ENCODE measurements around the gene MTERF1. TPM values are rescaled to one million over a fixed set of nuclear protein-coding genes. Genes with fewer than 3 reads are reported as not detected.
"Not testable (repeated sequence)": the region's sequence is repeated elsewhere in the genome, so short reads cannot be mapped to it uniquely, and the experiment has no call there.

The MTERF1 gene
- total RNA-seq, 1 donor from 2014 or later, result 8.1 TPM

DNA sequence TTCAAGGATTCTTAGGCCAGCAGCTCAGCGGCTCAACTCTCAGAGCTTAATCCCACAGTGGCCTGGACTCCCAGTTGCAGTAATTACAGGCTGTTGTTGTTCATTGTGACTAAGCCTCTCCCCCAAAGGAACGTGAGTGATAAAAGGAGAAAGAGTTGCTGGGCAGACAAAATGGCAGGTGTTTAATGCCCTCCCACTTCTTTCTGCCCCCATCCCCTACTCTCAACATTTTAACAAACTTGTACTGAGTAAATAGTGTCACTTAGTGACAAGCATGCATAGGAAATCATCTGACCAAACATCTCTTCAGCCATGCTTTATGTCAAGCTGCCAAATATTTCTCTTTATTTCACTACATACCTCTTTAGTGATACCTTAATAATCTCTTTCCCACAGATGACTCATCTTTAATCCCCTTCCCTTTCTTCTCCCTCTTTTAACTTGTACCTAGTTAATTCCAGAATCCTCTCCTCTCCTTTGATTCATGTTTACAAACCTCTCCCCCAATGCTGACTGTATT, 12.4 kb upstream of the MTERF1 start:
- intact Hi-C loops (cut with DNase I), result no loop called here
- Histone ChIP-seq H3K27ac (no peak overlapping the region), H3K9me3 (no peaks in the 10 kb centered on the region), H3K4me3 (no peak overlapping the region), H3K27me3 (no peaks in the 10 kb centered on the region), H3K4me1 (no peaks in the 10 kb centered on the region), H3K36me3 (no peaks in the 10 kb centered on the region)
- no peak for DNase-seq (ENCODE audit: extremely low spot score in 2 of 2)
- TF ChIP-seq CTCF (IDR thresholded peaks at IDR 0.05) (no peak), POLR2A (IDR thresholded peaks at IDR 0.05) (no peak), POLR2AphosphoS5 (IDR thresholded peaks at IDR 0.05; ENCODE audit: insufficient read depth in 1 of 2, low read depth in 1 of 2) (no peak)

DNA sequence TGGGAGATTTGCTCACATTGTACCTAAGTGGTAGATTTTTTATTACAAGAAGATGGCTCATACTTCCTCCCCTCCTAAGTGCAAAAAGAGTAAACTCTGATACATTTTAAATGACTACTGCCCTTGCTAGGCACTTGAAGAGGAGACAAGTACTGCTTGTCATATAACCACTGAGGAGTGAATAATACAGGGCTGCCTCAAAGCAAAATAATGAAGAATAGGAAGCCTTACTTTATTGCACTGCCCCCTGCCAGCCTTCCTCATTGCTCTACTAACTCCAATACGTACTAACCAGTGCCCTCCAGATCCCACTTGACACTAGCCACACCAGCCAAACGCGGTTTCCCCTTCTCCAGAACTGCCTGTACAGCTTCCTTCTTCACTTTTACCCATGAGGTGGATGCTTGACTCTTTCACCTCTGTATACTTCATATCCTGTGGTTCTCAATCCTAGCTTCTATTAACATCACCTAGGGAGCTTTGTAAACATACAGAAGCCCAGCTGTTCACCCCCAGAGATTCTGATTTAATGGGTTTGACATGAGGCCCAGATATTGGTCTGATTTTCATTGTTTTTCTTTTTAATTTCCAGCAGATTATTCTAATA, 11.7 kb upstream of the MTERF1 start:
- no peaks in the 10 kb centered on the region for H3K4me1 ChIP-seq
- no peak for DNase-seq (ENCODE audit: extremely low spot score in 2 of 2)
- intact Hi-C loops (cut with DNase I), result no loop called here
- H3K9me3 ChIP-seq, result no peaks in the 10 kb centered on the region
- no peak overlapping the region for H3K4me3 ChIP-seq
- no peak overlapping the region for H3K27ac ChIP-seq
- no peaks in the 10 kb centered on the region for H3K27me3 ChIP-seq
- H3K36me3 ChIP-seq, result no peaks in the 10 kb centered on the region
- TF ChIP-seq POLR2A (IDR thresholded peaks at IDR 0.05), result no peak
- TF ChIP-seq CTCF (IDR thresholded peaks at IDR 0.05), result no peak
- TF ChIP-seq POLR2AphosphoS5 (IDR thresholded peaks at IDR 0.05; ENCODE audit: insufficient read depth in 1 of 2, low read depth in 1 of 2), result no peak

DNA sequence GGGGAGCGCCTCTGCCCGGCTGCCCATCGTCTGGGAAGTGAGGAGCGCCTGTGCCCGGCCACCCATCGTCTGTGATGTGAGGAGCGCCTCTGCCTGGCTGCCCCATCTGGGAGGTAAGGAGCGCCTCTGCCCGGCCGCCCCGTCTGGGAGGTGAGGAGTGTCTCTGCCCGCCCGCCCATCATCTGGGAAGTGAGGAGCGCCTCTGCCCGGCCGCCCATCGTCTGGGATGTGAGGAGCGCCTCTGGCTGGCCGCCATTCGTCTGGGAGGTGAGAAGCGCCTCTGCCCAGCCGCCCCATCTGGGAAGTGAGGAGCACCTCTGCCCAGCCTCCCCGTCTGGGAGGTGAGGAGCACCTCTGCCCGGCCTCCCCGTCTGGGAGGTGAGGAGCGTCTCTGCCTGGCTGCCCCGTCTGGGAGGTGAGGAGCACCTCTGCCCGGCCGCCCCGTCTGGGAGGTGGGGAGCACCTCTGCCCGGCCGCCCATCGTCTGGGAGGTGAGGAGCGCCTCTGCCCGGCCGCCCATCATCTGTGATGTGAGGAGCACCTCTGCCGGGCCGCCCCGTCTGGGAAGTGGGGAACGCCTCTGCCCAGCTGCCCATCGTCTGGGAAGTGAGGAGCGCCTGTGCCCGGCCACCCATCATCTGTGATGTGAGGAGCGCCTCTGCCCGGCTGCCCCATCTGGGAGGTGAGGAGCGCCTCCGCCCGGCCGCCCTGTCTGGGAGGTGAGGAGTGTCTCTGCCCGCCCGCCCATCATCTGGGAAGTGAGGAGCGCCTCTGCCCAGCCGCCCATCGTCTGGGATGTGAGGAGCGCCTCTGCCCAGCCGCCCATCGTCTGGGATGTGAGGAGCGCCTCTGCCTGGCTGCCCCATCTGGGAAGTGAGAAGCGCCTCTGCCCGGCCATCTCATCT, 8.0 kb upstream of the MTERF1 start:
- H3K27me3 ChIP-seq; intact Hi-C loops (cut with DNase I); H3K36me3 ChIP-seq; DNase-seq (ENCODE audit: extremely low spot score in 2 of 2); H3K4me1 ChIP-seq; H3K4me3 ChIP-seq; H3K9me3 ChIP-seq; H3K27ac ChIP-seq: not testable (repeated sequence)

- H3K4me3 ChIP-seq; H3K9me3 ChIP-seq; intact Hi-C loops (cut with DNase I); H3K4me1 ChIP-seq; H3K27me3 ChIP-seq; H3K36me3 ChIP-seq; H3K27ac ChIP-seq; DNase-seq (ENCODE audit: extremely low spot score in 2 of 2): not testable (repeated sequence)
These were observed 7.1 kb upstream of the MTERF1 start for GRCh38 chr7:91887336-91888213.

- H3K9me3 ChIP-seq, result no peaks in the 10 kb centered on the region
- intact Hi-C loops (cut with DNase I), result no loop called here
- no peak for DNase-seq (ENCODE audit: extremely low spot score in 2 of 2)
- H3K4me1 ChIP-seq, result peaks cover 21% of the 10 kb centered on the region
- H3K27me3 ChIP-seq, result no peaks in the 10 kb centered on the region
- no peak overlapping the region for H3K4me3 ChIP-seq
- H3K36me3 ChIP-seq, result no peaks in the 10 kb centered on the region
- TF ChIP-seq CTCF (IDR thresholded peaks at IDR 0.05), result no peak
- no peak overlapping the region for H3K27ac ChIP-seq
These were observed 3.3 kb upstream of the MTERF1 start for GRCh38 chr7:91883676-91884362.

Measured in vagina (tissue), 2 donors.